Peyer's patch (tissue), 4 donors: ENCODE measurements around the gene ATG2B.

ENCODE experiments used
- POLR2A ChIP-seq, 2 donors: fragments of 450-650 bp; IDR thresholded peaks; one replicate each; pipeline ENCODE4 v1.5.1; 2017; ENCODE audit warnings: antibody characterized with exemption in 2 of 2, mild to moderate bottlenecking in 2 of 2, moderate library complexity in 2 of 2
- TF ChIP-seq, protein P1 (sequence below), 6 experiments: fragments of 450-650 bp in 4 of 6; fragments of 200-600 bp in 2 of 6; sonication (generic) in 1 of 6; IDR thresholded peaks; one replicate each; pipeline ENCODE4 v1.5.1; 2017 to 2019; ENCODE audit warnings: antibody characterized with exemption in 6 of 6, mild to moderate bottlenecking in 3 of 6, moderate library complexity in 1 of 6

DNA sequence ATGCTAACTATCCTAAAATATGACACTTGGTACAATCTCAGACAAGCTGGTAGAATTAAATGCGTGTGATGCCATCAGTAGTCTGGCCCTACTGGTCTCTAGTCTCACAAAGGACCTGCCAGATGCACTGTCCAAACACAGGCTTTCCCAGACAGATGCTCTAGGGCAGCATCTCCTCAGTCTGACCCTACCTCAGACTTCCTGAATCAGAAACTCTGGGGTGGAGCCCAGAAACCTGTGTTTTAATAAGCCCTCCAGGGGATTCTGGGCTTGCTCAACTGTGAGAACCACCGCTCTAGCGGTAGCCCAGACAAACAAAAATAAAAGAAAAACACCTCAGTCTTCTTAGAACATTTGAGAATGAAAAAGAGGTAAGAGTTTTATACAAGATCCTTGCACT lies 59.2 kb downstream of the ATG2B start:
- TF ChIP-seq, protein P1, sequence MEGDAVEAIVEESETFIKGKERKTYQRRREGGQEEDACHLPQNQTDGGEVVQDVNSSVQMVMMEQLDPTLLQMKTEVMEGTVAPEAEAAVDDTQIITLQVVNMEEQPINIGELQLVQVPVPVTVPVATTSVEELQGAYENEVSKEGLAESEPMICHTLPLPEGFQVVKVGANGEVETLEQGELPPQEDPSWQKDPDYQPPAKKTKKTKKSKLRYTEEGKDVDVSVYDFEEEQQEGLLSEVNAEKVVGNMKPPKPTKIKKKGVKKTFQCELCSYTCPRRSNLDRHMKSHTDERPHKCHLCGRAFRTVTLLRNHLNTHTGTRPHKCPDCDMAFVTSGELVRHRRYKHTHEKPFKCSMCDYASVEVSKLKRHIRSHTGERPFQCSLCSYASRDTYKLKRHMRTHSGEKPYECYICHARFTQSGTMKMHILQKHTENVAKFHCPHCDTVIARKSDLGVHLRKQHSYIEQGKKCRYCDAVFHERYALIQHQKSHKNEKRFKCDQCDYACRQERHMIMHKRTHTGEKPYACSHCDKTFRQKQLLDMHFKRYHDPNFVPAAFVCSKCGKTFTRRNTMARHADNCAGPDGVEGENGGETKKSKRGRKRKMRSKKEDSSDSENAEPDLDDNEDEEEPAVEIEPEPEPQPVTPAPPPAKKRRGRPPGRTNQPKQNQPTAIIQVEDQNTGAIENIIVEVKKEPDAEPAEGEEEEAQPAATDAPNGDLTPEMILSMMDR (IDR thresholded peaks at IDR 0.05), result no peak
- TF ChIP-seq POLR2A (IDR thresholded peaks at IDR 0.05), result no peak
